ENCODE measurements around the gene SEPTIN5.

SEPTIN5 gene

GRCh38 chr22:19734837-19735382, 20.6 kb downstream of the SEPTIN5 start:
- DNase-seq: no peak

DNA sequence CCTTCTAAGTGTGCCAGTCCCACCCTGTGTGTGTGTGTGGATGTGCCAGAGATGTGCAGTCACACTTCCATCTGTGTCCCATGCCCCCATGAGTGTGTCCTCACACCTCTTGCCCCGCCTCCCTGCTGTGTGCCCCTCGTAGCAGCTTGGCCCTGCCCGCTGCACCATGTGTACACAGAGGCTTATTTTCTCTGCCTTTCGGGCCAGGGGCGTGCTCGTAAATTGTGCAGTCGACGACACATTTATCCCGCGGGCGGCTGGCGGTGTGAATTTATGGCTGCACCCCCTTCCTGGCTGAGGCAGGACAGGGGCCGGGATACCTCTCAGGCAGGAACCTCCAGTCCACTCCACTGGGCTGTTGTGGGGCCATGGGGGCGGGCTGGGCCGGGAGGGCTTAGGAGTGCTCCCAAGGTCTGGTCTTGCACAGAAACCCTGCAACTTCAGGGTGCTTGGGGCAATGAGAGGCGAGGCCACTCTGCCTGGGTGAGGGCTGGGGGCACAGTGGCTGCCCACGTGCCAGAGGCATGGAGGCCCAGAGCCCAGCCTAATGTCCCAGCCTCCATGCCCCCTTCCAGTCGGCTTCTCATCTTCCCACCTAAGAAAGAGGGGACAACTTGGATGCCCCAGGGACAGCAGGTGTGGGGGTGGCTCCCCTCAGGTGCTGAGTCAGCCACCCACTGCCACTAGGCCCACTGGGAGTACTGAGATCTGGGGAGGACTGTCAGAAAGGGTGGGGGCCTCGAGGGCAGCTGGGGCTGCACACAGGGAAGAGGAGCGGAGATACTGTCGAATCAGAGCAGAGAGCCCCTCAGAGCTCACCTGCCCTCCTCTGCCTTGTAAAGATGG, 21.6 kb downstream of the SEPTIN5 start:
- no peak for DNase-seq

DNA sequence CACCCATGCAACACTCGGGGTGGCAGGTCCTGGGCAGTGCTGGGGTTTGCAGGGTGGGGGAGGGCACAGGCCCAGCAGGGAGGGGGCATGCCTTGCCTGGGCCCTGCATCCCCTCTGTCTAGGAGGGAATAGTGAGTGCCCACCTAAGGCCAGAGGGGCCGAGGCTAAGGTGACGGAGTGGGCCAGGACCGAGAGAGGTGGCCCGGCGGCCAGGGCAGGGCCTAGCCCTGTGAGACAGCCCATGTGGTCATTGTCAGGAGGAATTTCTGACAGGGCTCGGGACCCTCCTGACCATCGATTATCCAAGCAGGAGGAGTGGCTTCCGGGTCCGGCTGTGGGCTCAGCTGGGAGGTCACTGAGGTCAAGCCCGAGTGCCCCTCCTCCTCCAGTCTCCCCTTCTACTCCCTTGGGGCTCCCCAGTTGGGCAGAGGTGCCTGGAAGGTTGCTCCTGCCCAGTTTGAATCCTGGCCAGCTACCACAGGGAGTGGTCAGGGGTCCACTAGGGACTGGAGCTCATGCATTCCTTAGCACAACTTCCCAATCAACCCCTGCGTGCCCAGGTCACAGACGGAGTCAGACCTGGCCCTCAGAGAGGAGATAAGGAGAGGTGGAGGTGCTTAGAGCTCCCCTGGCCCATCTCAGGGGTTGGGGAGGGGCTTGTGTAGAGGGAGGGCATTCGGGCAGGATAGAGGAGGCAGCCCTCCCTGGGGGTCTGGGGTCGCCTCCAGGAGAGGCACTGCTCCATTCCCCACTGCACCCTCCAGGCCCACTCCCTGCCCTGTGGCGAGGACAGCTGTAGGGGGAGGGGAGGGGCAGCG, 23.8 kb downstream of the SEPTIN5 start:
- no peak for DNase-seq

DNA sequence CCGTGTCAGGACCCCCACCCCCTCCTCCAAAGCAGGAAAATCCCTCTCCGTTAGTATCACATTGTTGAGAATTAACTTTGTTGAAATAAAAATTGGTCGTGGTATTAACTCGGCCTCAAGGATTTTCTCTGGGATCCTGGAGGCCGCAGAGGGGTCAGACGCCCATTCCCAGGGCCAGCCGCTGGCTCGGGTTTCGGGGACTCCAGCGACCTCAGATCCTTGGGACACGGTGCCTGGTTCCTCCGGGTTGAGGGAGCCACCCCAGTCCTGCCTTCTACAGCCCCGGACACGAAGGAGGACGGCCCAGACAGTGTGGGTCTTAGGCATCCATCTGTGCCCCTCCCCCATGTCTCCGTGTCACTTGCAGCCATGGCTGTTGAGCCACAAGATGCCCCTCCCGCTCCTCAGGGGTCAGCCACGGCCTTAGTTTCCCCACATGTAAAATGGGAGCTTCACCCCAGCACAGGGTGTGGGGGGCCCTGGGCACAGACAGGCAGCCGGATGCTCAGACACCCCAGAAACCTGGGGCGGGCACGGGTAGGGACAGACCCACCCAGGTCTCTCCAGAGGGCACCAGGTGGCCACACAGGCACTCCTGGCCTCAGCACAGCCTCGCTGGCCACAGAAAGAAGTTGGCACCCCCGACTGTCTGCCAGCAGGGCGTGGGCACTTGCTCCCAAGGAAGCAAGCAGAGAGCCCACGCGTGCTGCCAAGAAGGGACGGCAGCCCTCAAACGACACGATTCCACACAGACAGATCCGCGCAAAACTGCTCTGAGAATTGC, 24.6 kb downstream of the SEPTIN5 start:
- no peak for DNase-seq

DNA sequence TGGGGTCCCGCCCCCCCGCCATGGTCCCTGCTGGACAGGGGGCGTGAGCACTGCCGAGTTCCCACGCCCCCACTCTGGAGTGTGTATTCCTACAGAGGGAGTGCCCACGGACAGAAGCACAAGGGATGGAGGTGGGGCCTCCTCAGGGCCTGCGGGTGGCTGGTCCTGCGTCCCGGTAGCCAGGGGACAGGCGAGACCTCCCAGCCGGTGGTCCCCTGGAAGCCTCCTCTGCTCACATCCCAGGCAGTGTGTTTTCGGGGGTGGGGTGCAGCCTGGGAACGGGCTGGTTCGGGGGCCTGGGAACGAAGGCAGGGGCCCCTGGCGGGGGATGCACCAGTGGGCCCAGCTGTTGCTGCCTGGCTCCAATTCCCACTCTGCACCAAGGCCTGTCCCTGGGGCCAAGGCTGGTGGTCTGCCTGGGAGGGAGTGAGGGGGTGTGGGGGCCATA, 25.2 kb downstream of the SEPTIN5 start:
- no peak for DNase-seq

GRCh38 chr22:19739911-19740449, 25.7 kb downstream of the SEPTIN5 start:
- no peak for DNase-seq

- DNase-seq: no peak
Observed at GRCh38 chr22:19740586-19740985, 26.3 kb downstream of the SEPTIN5 start.

GRCh38 chr22:19741053-19741452, 26.8 kb downstream of the SEPTIN5 start:
- no peak for DNase-seq

GRCh38 chr22:19742160-19743066, 28.1 kb downstream of the SEPTIN5 start:
- no peak for DNase-seq

DNA sequence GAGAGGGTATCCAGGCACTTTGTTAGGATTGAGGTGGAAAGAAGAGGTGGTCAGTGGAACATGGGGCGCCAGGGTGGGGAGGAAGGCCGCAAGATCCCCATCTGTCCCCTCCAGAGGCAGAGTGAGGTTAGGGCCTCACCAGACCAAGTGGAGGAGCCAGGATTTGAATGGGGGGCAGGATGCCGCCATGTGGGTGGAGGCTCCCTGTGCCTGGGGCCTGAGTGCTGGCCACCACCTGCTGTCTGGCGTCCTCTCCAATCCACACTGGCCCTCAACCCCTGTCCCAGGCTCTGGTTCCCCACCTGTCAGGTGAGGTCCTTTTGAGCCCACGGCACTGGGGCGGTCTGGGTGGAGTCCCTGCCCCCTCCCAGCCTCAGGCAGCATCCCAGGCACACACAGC, 28.8 kb downstream of the SEPTIN5 start:
- DNase-seq: no peak

- no peak for DNase-seq
Observed at GRCh38 chr22:19743651-19744050, 29.3 kb downstream of the SEPTIN5 start.

GRCh38 chr22:19744350-19745006, 30.2 kb downstream of the SEPTIN5 start:
- no peak for DNase-seq

DNA sequence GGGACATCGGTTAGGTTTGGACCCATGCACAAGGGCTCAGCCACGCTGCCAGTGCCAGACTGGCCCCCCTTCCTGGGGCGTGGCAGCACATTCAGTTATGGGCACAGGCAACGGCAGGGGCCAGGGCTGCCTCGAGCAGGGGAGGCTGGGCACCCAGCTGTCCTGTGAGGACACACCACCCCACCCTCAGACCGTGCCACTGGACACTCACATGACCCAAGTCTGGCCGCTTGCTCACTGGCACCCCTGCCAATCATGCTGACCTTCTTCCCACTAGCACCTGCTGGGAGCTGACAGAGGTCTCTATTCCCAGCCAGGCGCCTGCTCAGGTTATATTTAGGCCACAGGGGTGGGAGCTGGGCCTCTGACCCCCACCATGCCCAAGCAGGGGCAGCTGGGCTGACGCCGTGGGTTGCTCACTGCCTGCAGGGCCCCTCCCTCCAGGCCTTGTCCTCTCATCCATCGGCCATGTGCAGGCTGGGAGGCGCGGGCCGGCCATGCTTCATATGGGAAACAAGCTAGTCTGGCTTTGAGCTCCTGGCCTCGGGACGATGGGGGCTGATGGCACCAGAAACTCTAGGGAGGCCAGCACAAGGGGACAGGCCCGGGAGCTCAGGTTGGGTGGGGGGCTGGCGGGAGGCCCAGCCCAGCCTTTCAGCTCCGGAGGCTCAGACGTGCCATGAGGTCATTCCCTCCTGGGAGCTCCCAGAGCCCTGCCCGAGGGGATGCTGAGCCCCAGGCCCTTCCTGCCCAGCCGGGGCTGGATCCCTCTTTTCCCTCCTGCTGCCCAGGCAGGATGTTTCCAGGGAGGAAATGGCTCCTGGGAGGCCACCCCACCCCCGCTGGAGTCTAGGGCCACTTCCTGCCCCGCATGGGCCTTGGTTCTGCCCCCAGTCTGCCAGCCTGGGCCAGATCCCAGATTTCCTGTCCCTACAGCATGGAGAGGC, 31.1 kb downstream of the SEPTIN5 start:
- DNase-seq: no peak

DNA sequence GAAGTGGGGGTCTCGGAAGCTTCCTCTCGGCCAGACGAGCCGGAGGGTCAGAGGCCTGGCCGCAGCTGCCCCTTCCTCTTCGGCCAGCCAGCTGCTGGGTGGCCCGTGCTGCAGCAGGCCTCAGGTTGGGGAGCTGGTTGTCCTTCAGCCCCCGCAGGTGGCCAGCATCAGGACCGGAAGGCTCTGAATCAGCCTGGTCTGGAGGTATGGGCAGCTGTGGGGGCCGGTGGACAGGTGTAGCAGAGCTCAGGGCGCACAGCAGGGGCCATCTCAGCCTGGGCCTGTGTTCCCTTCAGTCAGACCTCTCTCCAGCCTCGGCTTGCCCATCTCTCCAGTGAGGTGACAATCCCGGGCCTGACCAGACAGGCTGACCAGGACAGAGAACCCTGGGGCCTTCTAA, 32.4 kb downstream of the SEPTIN5 start:
- DNase-seq: no peak

- DNase-seq: no peak
Observed at GRCh38 chr22:19747551-19747950, 33.2 kb downstream of the SEPTIN5 start.

GRCh38 chr22:19748139-19748538, 33.8 kb downstream of the SEPTIN5 start:
- no peak for DNase-seq

DNA sequence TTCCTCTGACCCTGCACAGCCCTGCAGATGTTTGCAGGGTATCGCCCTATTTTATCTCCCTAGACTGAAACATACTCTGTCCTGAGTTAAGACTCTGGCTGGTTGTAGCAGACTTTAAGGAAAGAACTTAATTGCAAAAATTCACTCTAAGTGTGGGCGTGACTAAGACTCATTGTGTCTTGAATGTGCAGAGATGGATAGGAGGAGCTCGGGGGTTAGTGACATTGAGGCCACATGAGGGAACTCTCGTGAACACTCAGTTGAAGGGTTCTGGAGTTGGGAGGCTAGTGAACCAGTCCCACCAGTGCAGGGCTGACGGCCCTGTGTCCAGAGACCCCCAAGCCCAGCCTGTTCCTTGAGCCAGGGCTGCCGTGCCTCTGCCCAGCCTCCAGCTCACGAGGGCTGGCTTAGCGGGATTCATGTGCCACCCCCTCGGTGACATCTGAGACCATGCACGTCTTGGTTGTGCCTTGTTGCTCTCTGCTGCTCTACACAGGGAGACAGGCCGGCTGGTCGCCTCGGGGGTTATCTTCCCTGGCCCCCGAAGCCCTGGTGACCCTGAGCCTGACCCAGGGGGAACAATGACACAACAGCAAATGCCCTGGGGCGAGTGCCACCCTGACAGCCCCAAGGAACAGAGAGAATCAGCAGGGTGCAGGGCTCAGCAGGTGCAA, 34.8 kb downstream of the SEPTIN5 start:
- DNase-seq: no peak

DNA sequence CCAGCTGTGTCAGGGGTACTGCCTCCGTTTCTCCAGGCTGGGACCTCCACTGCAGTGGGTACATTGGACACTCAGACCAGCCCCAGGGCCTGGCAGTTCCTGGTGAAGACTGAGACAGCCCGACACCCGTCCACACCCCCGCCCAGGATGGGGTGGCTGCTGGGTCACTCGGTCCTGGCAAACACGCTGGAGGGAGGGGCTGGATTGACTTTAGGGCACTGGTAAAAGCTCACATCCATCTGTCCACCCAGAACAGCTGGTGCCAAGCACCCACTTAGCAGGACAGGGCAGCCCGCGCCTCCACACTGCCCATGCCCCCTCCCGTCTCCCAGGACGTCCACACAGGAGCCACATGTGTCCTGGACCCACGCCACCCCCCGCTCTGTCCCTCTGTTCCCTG, 35.6 kb downstream of the SEPTIN5 start:
- no peak for DNase-seq
